IMR-90 (cell line): ENCODE results near the gene NPB. TPM values are rescaled to one million over a fixed set of nuclear protein-coding genes. Genes with fewer than 3 reads are reported as not detected.

Experiments
- ATAC-seq: fragments of 200-7000 bp; cut with Tn5 transposase; 2 replicates; pipeline ENCODE4 v1.9.1; 2020; ENCODE audit warnings: low read depth, mild to moderate bottlenecking, moderate library complexity
- BruUV-seq: library from RNA; stranded (reverse); fragments of 400-500 nt; replicated peaks from 2 replicates; lab custom pipeline; 2021; lab: Mats Ljungman, UMichigan
- CTCF ChIA-PET: fragments of 300-600 bp; formaldehyde crosslinking; extraction: SDS; loops from one replicate; lab custom pipeline; 2021; ENCODE audit warnings: antibody characterized with exemption; lab: Yijun Ruan, JAX
- POLR2A ChIA-PET: fragments of 300-600 bp; sonication (Branson Sonifier 250); formaldehyde crosslinking; loops from one replicate; lab custom pipeline; 2022; ENCODE audit warnings: antibody characterized with exemption; ENCODE audit not compliant: unreplicated experiment; lab: Charles Lee
- DNase-seq: peaks from one replicate; pipeline ENCODE4 v3.0.0; 2013
- H2AFZ ChIP-seq: replicated peaks from 2 replicates; pipeline ENCODE3; 2013; ENCODE audit warnings: low read length, mild to moderate bottlenecking; ENCODE audit not compliant: poor library complexity
- H2AK5ac ChIP-seq: 2 replicates; pipeline ENCODE4 v1.6.1; 2013; ENCODE audit warnings: low read depth, low read length, inconsistent platforms
- H2AK9ac ChIP-seq: replicated peaks from 2 replicates; pipeline ENCODE3; 2013; ENCODE audit warnings: mild to moderate bottlenecking, low read depth, low read length, moderate library complexity; ENCODE audit not compliant: poor library complexity
- H2BK120ac ChIP-seq: 2 replicates; pipeline ENCODE4 v1.6.1; 2013; ENCODE audit warnings: low read depth, low read length, inconsistent platforms
- H2BK15ac ChIP-seq: 3 replicates; pipeline ENCODE4 v1.6.1; 2013; ENCODE audit warnings: low read depth, low read length, inconsistent platforms
- H2BK20ac ChIP-seq: 2 replicates; pipeline ENCODE4 v1.6.1; 2013; ENCODE audit warnings: low read depth, mild to moderate bottlenecking, inconsistent platforms, low read length, moderate library complexity
- H2BK5ac ChIP-seq: 2 replicates; pipeline ENCODE4 v1.6.1; 2013; ENCODE audit warnings: mild to moderate bottlenecking, low read depth, low read length, inconsistent platforms; ENCODE audit not compliant: poor library complexity, severe bottlenecking
- H3K14ac ChIP-seq: replicated peaks from 2 replicates; pipeline ENCODE4 v1.6.1; 2013; ENCODE audit warnings: low read depth, low read length, inconsistent platforms
- H3K18ac ChIP-seq: 2 replicates; pipeline ENCODE4 v1.6.1; 2013; ENCODE audit warnings: low read depth, low read length, control low read depth
- H3K23ac ChIP-seq: 2 replicates; pipeline ENCODE4 v1.6.1; 2013; ENCODE audit warnings: low read depth, low read length, inconsistent platforms
- H3K27ac ChIP-seq: 2 replicates; pipeline ENCODE4 v1.5.1; 2013; ENCODE audit warnings: mild to moderate bottlenecking, control low read depth, low read length; ENCODE audit not compliant: insufficient read depth
- H3K27me3 ChIP-seq: 2 replicates; pipeline ENCODE4 v1.6.1; 2013; ENCODE audit warnings: low read length; ENCODE audit not compliant: control insufficient read depth, insufficient read depth
- H3K36me3 ChIP-seq: 2 replicates; pipeline ENCODE4 v1.6.1; 2013; ENCODE audit warnings: low read length, mixed read lengths; ENCODE audit not compliant: control insufficient read depth, insufficient read depth
- H3K4ac ChIP-seq: 2 replicates; pipeline ENCODE4 v1.6.1; 2013; ENCODE audit warnings: low read depth, low read length, inconsistent platforms
- H3K4me1 ChIP-seq: 2 replicates; pipeline ENCODE4 v1.6.1; 2013; ENCODE audit warnings: low read length, mixed read lengths; ENCODE audit not compliant: control insufficient read depth, insufficient read depth
- H3K4me2 ChIP-seq: 2 replicates; pipeline ENCODE4 v1.6.1; 2013; ENCODE audit warnings: low read depth, mild to moderate bottlenecking, control low read depth, low read length, moderate library complexity
- H3K4me3 ChIP-seq: 2 replicates; pipeline ENCODE4 v1.5.1; 2013; ENCODE audit warnings: low read depth, mild to moderate bottlenecking, control low read depth, low read length, moderate library complexity; ENCODE audit not compliant: insufficient read depth
- H3K56ac ChIP-seq: 2 replicates; pipeline ENCODE4 v1.6.1; 2013; ENCODE audit warnings: low read length, inconsistent platforms; ENCODE audit not compliant: insufficient read depth; ENCODE audit errors: extremely low read depth
- H3K79me1 ChIP-seq, 2 experiments: 2 replicates each; pipeline ENCODE4 v1.6.1; 2013; ENCODE audit warnings: low read length in 2 of 2, inconsistent platforms in 1 of 2, low read depth in 1 of 2
- H3K9ac ChIP-seq: 2 replicates; pipeline ENCODE4 v1.6.1; 2013; ENCODE audit warnings: low read depth, low read length, control low read depth
- H3K9me1 ChIP-seq: 2 replicates; pipeline ENCODE4 v1.6.1; 2013; ENCODE audit warnings: low read length, inconsistent platforms; ENCODE audit not compliant: insufficient read depth
- H3K9me3 ChIP-seq: 2 replicates; pipeline ENCODE4 v1.6.1; 2013; ENCODE audit warnings: low read length; ENCODE audit not compliant: control insufficient read depth, insufficient read depth
- H4K20me1 ChIP-seq: 2 replicates; pipeline ENCODE4 v1.6.1; 2013; ENCODE audit warnings: low read length, inconsistent platforms; ENCODE audit not compliant: insufficient read depth
- H4K5ac ChIP-seq: 2 replicates; pipeline ENCODE4 v1.6.1; 2013; ENCODE audit warnings: mild to moderate bottlenecking, low read depth, low read length, control low read depth
- H4K8ac ChIP-seq, 2 experiments: 2 replicates each; pipeline ENCODE4 v1.6.1; 2013; ENCODE audit warnings: low read depth in 2 of 2, low read length in 2 of 2, control low read depth in 1 of 2, inconsistent platforms in 1 of 2
- H4K91ac ChIP-seq: 2 replicates; pipeline ENCODE4 v1.6.1; 2013; ENCODE audit warnings: low read depth, low read length, inconsistent platforms; ENCODE audit not compliant: insufficient read depth
- CTCF ChIP-seq: conservative IDR thresholded peaks from 2 replicates; pipeline ENCODE4 v1.5.1; 2012; ENCODE audit warnings: mild to moderate bottlenecking, low read depth, low read length, improper control_type of control experiment
- FOS ChIP-seq: fragments of 150-350 bp; IDR thresholded peaks from 2 replicates; pipeline ENCODE4 v1.6.1; 2016; ENCODE audit warnings: low read depth, low read length
- MAZ ChIP-seq: IDR thresholded peaks from 2 replicates; pipeline ENCODE4 v1.6.1; 2012; ENCODE audit warnings: low read depth, mild to moderate bottlenecking, low read length, improper control_type of control experiment, moderate library complexity, borderline replicate concordance
- POLR2A ChIP-seq: IDR thresholded peaks from 2 replicates; pipeline ENCODE4 v1.6.1; 2012; ENCODE audit warnings: mild to moderate bottlenecking, low read depth, low read length
- RCOR1 ChIP-seq: IDR thresholded peaks from 2 replicates; pipeline ENCODE4 v1.6.1; 2012; ENCODE audit warnings: mild to moderate bottlenecking, low read length, improper control_type of control experiment; ENCODE audit not compliant: insufficient replicate concordance
- SMC3 ChIP-seq: fragments of 150-350 bp; IDR thresholded peaks from 2 replicates; pipeline ENCODE4 v1.6.1; 2016; ENCODE audit warnings: low read depth, mild to moderate bottlenecking, antibody characterized with exemption, low read length, moderate library complexity
- USF2 ChIP-seq: fragments of 150-350 bp; IDR thresholded peaks from 2 replicates; pipeline ENCODE4 v1.6.1; 2017; ENCODE audit warnings: mild to moderate bottlenecking, antibody characterized with exemption, low read length, low read depth
- WGBS, 2 experiments: methylation state at CpG; one replicate each; pipeline versions ENCODE4 v1.1.5 to v1.1.7; 2013; ENCODE audit warnings: missing lambda C conversion rate in 2 of 2; ENCODE audit not compliant: insufficient read length in 1 of 2; ENCODE audit errors: extremely low coverage in 2 of 2; 5-methylcytosine and 5-hydroxymethylcytosine counted together
- dilution Hi-C: fragments of 300-500 bp; cut with HindIII; formaldehyde crosslinking; loops from one replicate; pipeline ENCODE4 v1.14.3; 2018; ENCODE audit warnings: low sequenced_read_pairs; ENCODE audit not compliant: unreplicated experiment
- in situ Hi-C: fragments of 300-500 bp; cut with MboI; formaldehyde crosslinking; loops from 3 replicates; pipeline ENCODE4 v1.14.3; 2019; ENCODE audit warnings: low sequenced_read_pairs, inconsistent platforms, mixed read lengths
- intact Hi-C: fragments of 100-400 bp; cut with micrococcal nuclease; formaldehyde crosslinking; loops from 2 replicates; pipeline ENCODE4 v1.10.0; 2022
- polyA plus RNA-seq, 3 experiments: library from polyadenylated mRNA; depleted of rRNA; stranded (reverse); fragments of >200 nt; gene quantifications; 2 replicates each; pipeline ENCODE4 v1.2.3, GENCODE V29; 2012; ENCODE audit warnings: low replicate concordance in 1 of 3
- total RNA-seq: library from RNA; depleted of rRNA; stranded (reverse); fragments of >200 nt; gene quantifications from 2 replicates; pipeline ENCODE4 v1.2.3, GENCODE V29; 2012

Gene NPB
- total and polyA plus RNA-seq, 2 of the 4 experiments (the other 2 are of a cell fraction), result 0.51 TPM; not detected in 1

GRCh38 chr17:81903896-81904599 lies 2.0 kb downstream of the NPB start:
- intact Hi-C loops (no loop called here), in situ Hi-C loops (no loop called here), dilution Hi-C loops (no loop called here)
- WGBS, 2 experiments, result 98% methylated on average over 16 of the region's 24 CpGs; no CpG with 5 or more reads in 1 of the 2 experiments
- no peaks in the 10 kb centered on the region for H3K27me3 ChIP-seq
- peaks cover 27% of the 10 kb centered on the region; the same call in 1 of the 2 replicates for H3K36me3 ChIP-seq
- H4K91ac ChIP-seq, result no peak overlapping the region
- ATAC-seq (no peak), DNase-seq (no peak)
- H3K79me1 ChIP-seq, result peaks cover 0 to 22% of the 10 kb centered on the region in 2 experiments; a peak in 3 of 4 replicates
- no peak overlapping the region for H3K18ac ChIP-seq
- no peak overlapping the region for H2BK20ac ChIP-seq
- BruUV-seq, result no TSS peak
- no peak overlapping the region for H2BK5ac ChIP-seq
- H2AFZ ChIP-seq, result no peak overlapping the region
- H3K27ac ChIP-seq, result no peak overlapping the region
- H3K14ac ChIP-seq, result no peak overlapping the region
- H3K4me2 ChIP-seq, result no peak overlapping the region
- no peak overlapping the region for H3K4ac ChIP-seq
- no peak overlapping the region for H3K56ac ChIP-seq
- H2AK5ac ChIP-seq, result no peak overlapping the region
- no peak overlapping the region for H2BK120ac ChIP-seq
- TF ChIP-seq CTCF (no peak), MAZ (no peak), RCOR1 (no peak), SMC3 (no peak), FOS (no peak), USF2 (no peak), POLR2A (no peak)
- no peak overlapping the region for H4K5ac ChIP-seq
- H2AK9ac ChIP-seq, result no peak overlapping the region
- H3K9ac ChIP-seq, result no peak overlapping the region
- CTCF ChIA-PET, result no interaction called here
- H3K9me1 ChIP-seq, result 0 out of 2 replicates have a peak, but pooled peaks cover 9% of the 10 kb centered on the region
- peaks cover 16% of the 10 kb centered on the region for H4K20me1 ChIP-seq
- no peaks in the 10 kb centered on the region for H3K9me3 ChIP-seq
- H4K8ac ChIP-seq, result no peak overlapping the region
- no peak overlapping the region for H2BK15ac ChIP-seq
- POLR2A ChIA-PET, result no interaction called here
- no peak overlapping the region for H3K23ac ChIP-seq
- peaks cover 4% of the 10 kb centered on the region for H3K4me1 ChIP-seq
- H3K4me3 ChIP-seq, result no peak overlapping the region
